Bronchial epithelial cell (primary cell): Measurements from ENCODE around the gene ZNF747. TPM values are rescaled to one million over a fixed set of nuclear protein-coding genes. Genes with fewer than 3 reads are reported as not detected.

Experiments used
- DNase-seq: peaks from one replicate; pipeline ENCODE4 v3.0.0-alpha.2; 2010; ENCODE audit warnings: low read depth
- FAIRE-seq: peaks from 2 replicates; lab custom pipeline; 2011; peaks lifted over from hg19 to GRCh38; lab: Jason Lieb, UNC
- H3K27me3 ChIP-seq: 2 replicates; pipeline ENCODE4 v1.5.1; 2011; ENCODE audit warnings: low read length; ENCODE audit not compliant: control insufficient read depth, insufficient read depth
- H3K36me3 ChIP-seq: 2 replicates; pipeline ENCODE4 v1.5.1; 2011; ENCODE audit warnings: low read length; ENCODE audit not compliant: control insufficient read depth, insufficient read depth
- H3K4me3 ChIP-seq: 2 replicates; pipeline ENCODE4 v1.5.1; 2011; ENCODE audit warnings: mild to moderate bottlenecking, low read depth, low read length, control low read depth
- CTCF ChIP-seq: IDR thresholded peaks from 2 replicates; pipeline ENCODE4 v1.5.1; 2011; ENCODE audit warnings: mild to moderate bottlenecking, moderate library complexity, low read length, control low read depth, inconsistent platforms; ENCODE audit not compliant: insufficient read depth, severe bottlenecking
- total RNA-seq: library from RNA; depleted of rRNA; stranded (reverse); fragments of >200 nt; gene quantifications from 2 replicates; pipeline ENCODE4 v1.2.1, GENCODE V29; 2014

ZNF747 gene
- total RNA-seq, 1 donor from 2014 or later = 6.1 TPM

GRCh38 chr16:30511509-30511908 is 23.1 kb downstream of the ZNF747 start:
- Histone ChIP-seq H3K4me3 (no peak overlapping the region), H3K27me3 (no peaks in the 10 kb centered on the region), H3K36me3 (no peaks in the 10 kb centered on the region)
- no peak for TF ChIP-seq CTCF
- no peak for DNase-seq
- no peak for FAIRE-seq

- DNase-seq (no peak), FAIRE-seq (no peak)
- H3K27me3 ChIP-seq = no peaks in the 10 kb centered on the region
- H3K36me3 ChIP-seq = no peaks in the 10 kb centered on the region
- no peak overlapping the region for H3K4me3 ChIP-seq
- TF ChIP-seq CTCF = no peak
Measured at GRCh38 chr16:30510376-30510938, 24.2 kb downstream of the ZNF747 start.

GRCh38 chr16:30509081-30509765 is 25.4 kb downstream of the ZNF747 start:
- peak; percentile 25 for DNase-seq
- FAIRE-seq = no peak
- TF ChIP-seq CTCF = no peak
- H3K27me3 ChIP-seq = no peaks in the 10 kb centered on the region
- H3K4me3 ChIP-seq = no peak overlapping the region
- H3K36me3 ChIP-seq = no peaks in the 10 kb centered on the region

GRCh38 chr16:30503403-30504296 is 31.0 kb downstream of the ZNF747 start:
- no peak overlapping the region for H3K4me3 ChIP-seq
- DNase-seq = no peak
- no peaks in the 10 kb centered on the region for H3K36me3 ChIP-seq
- no peak for FAIRE-seq
- H3K27me3 ChIP-seq = no peaks in the 10 kb centered on the region
- no peak for TF ChIP-seq CTCF

GRCh38 chr16:30499284-30499683 is 35.4 kb downstream of the ZNF747 start:
- H3K36me3 ChIP-seq = no peaks in the 10 kb centered on the region
- DNase-seq (no peak), FAIRE-seq (no peak)
- H3K4me3 ChIP-seq = no peak overlapping the region
- TF ChIP-seq CTCF = no peak
- no peaks in the 10 kb centered on the region for H3K27me3 ChIP-seq
